ENCODE data around the gene NDUFS2.

The NDUFS2 gene

DNA sequence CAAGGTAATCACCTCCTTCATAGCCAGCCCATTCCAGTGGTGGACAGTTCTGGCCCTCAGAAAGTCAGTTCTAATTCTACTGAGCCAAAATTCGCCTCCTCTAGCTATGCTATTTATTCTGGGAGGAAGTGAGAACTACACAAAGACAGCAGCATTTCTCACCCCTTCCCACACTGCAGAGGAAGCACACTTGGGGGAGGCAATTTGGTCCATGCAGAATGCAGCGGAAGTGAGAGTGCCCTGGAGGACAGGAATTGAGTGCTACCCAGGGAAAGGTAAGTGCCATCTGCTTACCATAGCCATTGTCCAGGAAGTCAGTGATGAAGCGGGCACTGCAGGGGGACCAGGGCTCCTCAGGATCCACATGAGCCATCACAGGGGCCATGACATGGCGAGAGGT is 7.0 kb upstream of the NDUFS2 start:
- DNase-seq (ENCODE audit: low read depth, low spot score) = no peak

DNA sequence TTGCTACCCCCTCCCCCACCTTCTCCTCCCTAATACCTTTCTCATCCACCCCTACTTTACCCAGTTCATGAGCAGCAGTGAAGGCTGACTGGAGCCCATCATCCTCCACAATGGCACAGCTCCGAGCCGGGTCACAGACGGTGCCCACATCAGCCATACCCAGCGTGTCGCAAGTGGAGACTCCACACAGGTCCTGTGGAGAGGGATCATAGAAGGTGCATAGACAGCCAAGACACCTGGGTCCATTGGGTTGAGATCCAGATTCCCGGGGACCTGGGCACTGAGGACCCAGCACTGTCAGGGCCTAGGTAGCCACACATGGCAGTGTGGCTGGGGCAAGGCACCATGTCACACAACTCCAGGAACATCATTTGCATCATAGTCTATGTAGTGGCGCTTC is 6.1 kb upstream of the NDUFS2 start:
- DNase-seq (ENCODE audit: low read depth, low spot score) = no peak

DNA sequence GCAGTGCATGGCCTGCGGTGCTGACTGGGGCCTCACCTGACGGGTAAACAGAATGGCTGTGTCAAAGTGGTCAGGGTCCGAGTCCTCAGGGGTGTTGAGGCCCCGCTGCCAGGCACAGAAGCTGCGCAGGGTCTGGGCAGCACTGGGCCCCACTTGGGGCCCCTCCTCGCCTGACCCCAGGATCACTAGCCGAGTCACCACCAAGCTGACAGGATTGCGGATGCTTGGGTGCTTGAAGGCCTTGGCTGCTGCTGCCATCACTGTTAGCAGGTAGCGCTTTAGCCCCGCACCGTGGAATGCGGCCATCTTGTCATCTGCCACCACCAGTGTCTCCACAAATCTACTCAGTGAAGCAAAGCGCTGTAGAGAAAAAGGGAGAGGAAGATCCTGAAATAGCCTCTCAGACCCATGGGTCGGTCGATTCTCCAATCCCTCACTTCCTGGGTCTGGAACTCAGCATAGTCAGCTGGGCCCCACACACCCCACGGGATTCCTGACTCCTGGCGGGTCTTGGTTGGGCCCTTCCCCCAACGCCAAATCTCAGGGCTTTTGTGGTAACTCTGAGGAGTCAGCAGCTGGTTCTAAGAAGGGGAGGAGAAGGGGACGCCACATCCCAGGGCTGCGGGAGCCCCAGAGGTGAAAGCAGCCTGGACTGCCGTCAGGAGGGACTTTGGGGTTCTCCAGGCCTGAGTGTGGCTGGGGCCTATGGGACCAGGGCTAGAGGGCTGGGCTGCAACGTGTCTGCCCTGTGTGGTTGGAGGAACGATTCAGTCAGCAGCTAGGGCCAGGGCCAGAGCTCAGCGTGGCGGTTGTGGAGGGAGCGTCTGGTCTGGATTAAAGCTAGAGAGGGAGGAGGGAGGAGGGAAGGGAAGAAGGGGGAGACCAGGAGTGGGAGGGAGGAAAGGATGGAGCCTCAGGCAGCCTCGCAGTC is 5.4 kb upstream of the NDUFS2 start:
- no peak for DNase-seq (ENCODE audit: low read depth, low spot score)

DNA sequence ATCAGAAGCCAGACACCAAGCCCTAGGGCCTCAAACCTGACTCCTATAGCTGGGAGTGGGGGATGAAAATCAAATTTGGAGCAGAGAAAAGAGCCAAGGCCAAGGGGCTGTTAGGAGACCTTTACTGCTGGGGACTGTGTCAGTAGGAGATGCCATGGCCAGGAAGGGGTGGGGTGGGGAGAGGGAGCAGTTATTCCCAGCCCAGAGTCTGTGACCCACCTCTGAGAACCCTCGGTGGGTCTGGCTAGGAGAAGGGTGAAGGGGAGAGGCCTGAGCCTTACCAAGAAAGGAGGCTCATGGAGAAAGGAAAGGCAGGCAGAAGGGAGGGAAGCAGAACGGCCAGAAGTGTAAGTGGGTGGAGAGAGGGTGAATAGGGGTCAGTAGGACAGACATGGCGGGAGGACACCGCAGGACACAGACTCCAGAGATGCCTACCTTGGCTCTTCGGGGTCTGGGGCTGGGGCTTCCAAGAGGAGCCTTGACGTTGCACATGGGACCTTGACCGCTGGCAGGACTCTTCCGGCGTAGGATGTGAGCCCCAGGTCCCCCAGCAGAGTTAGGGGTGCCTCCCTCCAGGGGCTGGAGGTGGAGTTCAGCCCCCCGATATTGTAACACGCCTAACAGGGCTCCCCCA is 4.5 kb upstream of the NDUFS2 start:
- no peak for DNase-seq (ENCODE audit: low read depth, low spot score)

DNA sequence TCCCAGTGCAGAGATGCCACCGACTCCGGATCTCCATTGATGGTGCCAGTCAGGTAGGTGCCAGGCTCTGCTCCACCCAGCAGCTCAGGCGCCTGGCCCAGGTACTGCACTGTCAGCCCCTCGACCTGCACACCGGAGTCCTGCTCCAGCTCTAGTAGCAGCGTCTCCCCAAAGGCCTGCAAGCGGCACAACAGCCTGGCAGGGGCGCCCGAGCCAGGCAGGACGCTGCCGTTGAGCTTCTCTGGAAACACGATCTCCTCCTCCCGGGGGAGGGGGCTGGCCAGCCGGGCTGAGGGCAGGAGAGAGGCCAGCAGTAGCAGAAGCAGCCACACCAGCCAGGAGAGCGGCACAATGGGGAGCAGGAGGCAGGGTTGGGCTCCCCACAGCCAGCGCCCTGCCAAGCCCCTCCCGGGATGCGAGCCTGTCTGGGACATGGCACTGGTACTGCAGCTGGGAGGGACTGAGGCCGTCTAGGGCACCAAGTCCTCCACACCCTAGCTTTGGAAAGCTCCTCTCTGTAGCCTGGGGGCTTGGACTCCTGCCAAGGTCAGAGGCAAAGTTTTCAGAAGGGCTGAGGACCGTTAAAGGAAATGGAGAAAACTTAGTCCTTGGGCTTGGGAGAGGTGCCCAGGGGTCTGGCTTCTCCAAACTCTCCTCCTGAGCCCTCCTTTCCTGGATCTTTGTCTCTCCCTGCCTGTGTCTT is 3.8 kb upstream of the NDUFS2 start:
- no peak for DNase-seq (ENCODE audit: low read depth, low spot score)

DNA sequence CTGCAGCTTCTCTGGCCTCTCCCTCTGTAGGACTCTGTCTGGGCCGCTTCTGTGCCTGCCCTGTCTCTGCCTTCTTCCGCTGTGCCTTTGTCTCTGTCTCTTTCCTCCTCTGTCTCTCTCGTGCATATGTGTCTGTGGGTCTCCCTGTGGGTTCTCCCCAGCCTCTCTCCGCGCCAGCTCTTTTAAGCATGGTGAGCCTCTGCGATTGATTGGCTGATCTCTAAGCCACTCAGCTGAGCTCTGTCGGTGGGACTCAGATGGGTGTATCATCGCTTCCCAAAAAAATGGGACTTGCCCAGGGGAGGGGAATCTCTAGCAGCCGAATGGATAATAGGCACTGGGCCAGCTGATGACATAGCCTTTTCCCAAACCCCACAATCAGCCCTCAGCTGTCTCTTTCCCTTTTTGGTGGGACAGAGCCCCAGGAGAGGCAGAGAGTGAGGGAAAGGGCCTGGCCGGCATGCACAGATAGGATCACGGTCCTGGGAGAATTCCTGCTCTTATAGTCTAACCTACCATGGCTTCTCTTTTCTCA is 3.2 kb upstream of the NDUFS2 start, which contains the start of gene ADAMTS4:
Gene ADAMTS4, minus strand, starts transcription at position 158 of the 535 bp plus-strand sequence. CDS start 427 bp downstream, outside the sequence.
- no peak for DNase-seq (ENCODE audit: low read depth, low spot score)

DNA sequence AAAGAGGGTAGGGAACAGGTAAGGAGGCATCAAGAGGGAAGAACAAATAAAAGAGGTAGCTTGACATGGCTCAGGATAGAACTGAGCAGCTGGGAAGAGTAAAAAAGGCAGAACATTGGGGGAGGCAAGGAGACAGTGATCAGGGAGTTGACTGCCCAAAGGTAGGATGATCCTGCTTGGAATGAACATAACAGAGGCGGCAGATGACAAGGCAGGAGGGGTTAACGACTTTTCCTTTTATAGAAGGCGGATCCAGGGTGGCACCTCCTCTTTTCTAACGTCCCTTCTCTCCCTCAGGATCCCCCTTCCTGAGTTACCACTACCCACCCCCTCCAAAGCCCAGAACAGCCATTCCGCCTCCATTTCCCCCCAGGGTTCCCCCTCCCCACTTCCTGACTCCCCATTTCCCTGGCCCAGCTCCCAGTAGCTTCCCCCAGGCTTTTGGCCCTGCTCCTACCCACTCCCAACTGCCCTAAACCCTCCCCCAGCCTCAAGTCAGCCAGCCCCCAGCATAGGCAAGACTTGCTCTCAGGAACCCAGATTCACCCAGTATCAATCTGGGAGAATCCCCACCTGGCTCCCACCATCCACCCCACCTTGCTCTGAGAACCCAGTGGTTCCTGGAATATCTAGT is 2.5 kb upstream of the NDUFS2 start:
- DNase-seq (ENCODE audit: low read depth, low spot score) = no peak

DNA sequence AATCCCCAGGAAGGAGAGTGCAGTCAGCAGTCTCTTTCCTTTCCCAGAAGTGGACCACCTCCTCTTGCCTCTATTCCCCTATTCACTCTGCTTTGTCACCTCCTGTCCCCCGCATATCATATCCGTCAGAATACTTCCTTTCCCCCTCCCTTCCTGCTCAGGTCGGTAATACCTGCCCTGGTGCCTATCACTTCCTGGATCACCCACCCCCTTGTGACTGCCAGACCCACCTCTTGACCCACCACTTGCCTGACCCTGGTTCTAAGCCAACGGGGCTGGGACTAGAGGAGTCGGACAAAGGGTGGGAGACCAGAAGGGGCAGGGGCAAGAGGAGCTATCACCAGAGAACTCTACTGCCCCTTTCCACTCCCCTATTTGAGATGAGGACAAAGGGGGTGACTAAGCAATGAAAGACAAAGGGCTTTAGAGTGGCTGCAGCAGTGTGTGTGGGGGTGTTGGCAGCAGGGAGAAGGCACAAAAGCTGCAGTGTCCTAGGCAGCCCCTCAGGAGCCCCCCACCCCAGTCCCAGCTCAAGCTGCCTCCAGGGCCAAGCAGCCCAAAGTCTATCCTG is 1.7 kb upstream of the NDUFS2 start:
- DNase-seq (ENCODE audit: low read depth, low spot score) = no peak

DNA sequence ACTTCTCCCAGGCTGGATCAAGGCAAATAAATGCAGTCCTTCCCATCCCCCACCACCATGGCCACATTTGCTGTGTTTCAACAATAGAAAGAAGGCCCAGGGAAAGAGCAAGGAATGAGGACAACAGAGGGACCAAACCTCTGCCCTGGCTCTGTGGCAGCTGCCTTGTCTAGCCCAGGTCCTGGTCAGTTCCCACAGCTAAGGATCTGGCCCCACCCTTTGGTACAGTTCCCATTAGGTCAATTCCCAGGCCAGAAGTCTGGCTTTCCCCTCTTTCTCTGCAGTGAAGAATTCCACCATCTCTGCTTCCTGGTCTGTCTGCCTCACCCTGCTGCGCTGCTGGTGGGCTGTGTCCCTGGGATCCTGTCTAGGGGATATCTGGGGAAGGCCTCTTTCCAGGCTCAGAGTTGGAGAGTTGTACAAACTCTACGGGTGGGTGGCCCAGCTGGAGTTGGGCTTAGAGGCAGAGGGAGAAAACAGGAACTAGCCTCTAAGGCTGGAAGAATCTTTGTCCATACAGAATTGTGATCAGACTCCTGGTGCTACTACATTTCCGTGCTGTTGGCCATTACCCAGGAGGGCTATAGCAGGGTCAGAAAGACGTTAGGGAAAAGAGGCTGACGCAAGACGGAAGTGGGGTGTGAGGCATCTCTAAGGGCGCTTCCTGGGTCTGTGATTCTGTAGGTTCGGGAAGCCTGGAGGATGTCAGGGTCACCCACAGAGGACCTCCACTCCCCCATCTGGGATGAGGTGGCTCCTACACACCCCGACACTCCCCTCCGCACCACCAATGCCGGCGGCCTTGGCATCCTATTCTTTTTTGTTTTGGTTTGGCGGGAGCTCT is 953 bp upstream of the NDUFS2 start:
- DNase-seq (ENCODE audit: low read depth, low spot score) = no peak

DNA sequence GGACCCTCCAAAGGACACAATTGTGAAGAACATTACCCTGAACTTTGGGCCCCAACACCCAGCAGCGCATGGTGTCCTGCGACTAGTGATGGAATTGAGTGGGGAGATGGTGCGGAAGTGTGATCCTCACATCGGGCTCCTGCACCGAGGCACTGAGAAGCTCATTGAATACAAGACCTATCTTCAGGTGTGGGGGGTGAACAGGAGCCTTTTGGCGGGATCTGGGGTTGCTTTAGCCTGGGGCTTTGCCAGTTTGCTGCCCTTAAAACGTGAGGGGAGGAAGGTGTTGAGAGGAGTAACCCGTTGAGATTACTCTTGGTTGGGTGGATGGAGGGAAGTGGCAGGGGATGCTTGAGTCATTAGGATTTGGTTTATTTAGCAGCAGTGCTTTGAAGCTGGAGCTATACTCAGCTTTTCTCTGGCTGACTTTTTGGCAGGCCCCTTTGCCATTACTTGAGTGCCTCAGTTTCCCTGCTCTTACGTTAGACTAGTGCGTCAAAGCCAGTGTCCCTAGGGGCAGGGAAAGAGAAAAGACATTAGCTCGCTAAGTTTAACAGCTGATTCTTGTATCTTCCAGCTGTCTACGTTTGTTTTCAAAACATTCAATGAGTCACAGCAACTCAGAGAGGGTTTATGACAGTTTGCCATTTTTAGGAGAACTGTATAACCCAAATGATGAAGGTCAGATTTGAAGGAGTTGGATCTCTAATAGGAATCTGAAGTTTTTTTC is 4.4 kb downstream of the NDUFS2 start:
- DNase-seq (ENCODE audit: low read depth, low spot score) = no peak

DNA sequence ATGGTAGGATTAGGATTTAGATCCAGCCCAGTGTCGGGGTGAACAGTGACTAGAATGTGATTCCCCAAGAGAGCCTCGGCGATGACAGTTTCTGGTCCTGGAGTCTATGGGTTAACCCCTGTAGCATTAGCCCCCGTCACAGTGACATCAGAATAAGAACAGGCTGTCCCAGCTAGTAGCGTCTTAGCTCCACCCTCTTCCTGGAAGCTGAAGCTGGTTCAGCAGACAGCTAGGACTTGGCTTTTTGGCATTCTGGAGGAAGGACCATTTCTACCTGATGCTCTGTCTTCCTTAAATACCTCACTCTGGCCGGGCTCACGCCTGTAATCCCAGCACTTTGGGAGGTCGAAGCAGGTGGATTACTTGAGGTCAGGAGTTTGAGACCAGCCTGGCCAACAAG is 5.0 kb downstream of the NDUFS2 start:
- no peak for DNase-seq (ENCODE audit: low read depth, low spot score)

DNA sequence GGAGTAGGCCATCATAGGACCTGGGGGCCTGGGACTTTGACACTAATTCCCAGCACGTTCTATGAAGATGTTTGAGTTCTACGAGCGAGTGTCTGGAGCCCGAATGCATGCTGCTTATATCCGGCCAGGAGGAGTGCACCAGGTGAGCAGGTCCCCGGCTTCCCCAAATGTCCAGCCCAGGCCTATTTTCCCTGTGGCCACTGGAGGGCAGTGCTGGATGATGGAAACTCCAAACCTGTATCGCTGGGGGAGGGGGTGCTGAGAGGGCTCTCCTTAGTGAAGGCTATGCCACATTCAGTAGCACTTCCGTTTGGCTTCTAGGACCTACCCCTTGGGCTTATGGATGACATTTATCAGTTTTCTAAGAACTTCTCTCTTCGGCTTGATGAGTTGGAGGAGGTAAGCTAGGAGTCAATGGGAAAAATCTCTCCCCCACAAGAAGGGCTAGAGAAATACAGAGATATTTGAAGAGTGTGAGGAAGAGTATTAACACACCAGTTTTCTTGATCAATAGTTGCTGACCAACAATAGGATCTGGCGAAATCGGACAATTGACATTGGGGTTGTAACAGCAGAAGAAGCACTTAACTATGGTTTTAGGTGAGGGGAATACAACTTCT is 7.7 kb downstream of the NDUFS2 start:
- peak; percentile 45 for DNase-seq (ENCODE audit: low read depth, low spot score)

DNA sequence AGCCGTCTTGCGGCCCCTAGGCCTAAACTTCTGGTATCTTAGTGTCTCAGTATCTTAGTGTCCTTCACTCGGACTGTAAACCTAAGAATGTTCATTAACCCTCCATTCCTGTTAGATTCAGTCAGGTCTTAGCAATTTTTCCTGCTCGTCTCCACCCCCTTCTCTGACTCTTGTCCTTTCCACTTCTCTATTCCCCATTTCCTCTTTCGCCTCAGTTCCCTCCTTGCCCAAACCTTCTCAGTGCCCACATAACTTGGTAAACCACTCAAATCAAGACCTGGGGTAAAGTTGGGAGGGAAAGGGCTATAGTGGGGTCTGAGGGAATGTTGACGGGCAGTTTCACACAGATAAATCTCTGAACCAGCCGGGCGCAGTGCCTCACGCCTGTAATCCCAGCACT is 12.2 kb downstream of the NDUFS2 start:
- DNase-seq (ENCODE audit: low read depth, low spot score) = no peak

DNA sequence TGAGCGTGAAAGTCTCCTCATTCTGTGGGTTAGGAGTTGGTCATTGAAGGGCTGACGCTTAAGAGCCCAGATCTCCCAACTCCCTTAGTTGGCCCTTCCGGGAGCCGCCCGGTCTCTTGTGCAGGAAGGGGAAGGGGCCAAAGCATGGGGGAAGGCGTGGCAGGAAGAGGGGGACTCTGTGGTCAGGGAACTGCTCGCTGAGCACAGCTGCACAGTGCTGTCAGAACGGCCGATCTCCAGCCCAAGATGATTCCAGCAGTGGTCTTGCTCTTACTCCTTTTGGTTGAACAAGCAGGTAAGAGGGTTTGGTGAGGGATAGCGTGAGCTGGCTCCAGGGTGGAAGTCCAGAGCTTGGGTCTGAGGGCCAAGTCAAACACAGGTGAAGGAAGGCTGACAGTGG is 12.9 kb downstream of the NDUFS2 start, which contains the start of gene FCER1G:
Gene FCER1G, plus strand, starts transcription at position 220 of the 400 bp plus-strand sequence. Its CDS starts 27 bp downstream, at position 247.
- DNase-seq (ENCODE audit: low read depth, low spot score) = no peak

DNA sequence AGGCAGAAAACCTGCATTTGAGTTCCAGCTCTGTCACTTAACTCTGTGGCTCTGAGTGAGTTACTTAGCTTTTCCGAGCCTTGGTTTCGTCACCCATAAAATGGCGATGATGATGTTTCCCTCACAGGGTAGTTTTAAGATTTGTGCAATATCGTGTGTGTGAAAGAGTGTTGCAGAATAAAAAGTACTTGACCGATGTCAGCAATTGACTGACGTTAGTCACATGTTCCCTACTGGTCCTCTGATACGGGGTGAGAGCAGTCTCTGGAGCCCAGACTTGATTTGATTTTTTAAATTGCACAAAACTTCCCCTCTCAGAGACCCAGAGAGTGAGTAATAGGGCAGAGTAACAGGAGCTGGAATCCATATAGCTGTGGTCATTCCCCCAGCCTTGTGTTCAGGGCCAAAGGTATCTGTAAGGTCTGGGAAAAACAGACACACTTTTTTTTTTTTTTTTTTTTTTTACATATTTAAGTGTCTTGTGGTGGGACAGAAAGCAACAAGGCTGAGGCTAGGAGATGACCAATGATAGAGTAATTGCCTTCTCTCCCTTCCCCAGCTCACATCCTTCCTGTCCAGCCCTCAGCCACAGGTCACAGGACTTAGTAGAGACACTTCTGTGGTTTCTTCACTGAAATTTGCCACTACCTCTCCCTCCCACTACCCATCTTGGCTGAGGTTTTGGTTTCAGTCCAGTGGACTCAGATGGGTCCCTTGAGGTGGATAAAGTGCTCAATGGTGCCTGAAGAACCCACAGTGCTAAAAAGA is 15.0 kb downstream of the NDUFS2 start:
- DNase-seq (ENCODE audit: low read depth, low spot score) = no peak

DNA sequence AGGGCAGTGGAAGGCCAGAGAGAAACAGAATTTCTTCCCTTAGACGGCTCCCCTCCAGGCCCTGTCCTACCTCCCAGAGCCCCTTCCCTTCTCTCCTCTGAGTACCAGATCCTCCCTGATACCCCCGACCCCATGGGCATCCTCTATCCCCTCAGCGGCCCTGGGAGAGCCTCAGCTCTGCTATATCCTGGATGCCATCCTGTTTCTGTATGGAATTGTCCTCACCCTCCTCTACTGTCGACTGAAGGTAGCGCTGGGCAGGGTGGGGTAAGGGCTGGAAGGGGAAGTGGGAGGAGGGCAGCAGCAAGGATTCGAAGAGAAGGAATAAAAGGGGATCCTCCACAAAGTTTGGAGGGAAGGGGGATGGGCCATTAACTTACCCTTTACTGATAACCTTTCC is 15.7 kb downstream of the NDUFS2 start:
- DNase-seq (ENCODE audit: low read depth, low spot score) = no peak

DNA sequence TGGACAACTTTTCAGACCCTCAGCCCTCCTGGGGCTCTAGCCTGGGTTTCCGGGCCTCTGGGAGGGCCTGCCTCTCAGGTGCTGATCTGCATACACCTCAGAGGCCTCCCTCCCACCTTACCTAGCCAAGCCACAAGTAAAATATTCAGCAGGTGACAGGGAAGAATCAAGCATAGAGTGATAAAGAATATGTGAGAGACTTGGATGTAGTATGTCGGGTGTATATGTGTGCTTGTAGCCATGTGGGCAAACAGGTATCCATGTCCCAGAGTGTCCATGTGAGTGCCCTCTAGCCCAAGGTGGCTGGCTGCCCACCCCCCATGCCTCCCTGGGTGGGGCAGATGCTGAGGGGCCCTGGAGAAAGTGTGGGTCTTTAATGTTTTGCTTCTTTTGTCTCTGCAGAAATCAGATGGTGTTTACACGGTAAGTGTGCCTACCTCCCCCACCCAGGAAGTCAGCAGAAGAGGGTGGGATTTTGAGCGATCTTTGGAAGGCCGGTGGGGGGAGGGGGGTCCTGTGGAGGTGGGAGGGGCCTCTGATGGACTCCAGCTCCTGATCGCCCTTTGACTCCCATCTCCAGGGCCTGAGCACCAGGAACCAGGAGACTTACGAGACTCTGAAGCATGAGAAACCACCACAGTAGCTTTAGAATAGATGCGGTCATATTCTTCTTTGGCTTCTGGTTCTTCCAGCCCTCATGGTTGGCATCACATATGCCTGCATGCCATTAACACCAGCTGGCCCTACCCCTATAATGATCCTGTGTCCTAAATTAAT is 16.3 kb downstream of the NDUFS2 start:
- no peak for DNase-seq (ENCODE audit: low read depth, low spot score)

Measured in activated CD4-positive, CD25-positive, alpha-beta regulatory T cell treated with anti-CD3 and anti-CD28 coated beads, Interleukin-2, amount 50 U/mL, for 16 hours (primary cell).